Measurements from ENCODE around the gene MYLK4. TPM values are rescaled to one million over a fixed set of nuclear protein-coding genes. Genes with fewer than 3 reads are reported as not detected.

The MYLK4 gene
- total RNA-seq, 1 donor from 2014 or later = 0.49 TPM

GRCh38 chr6:2743280-2744208, 7.2 kb downstream of the MYLK4 start:
- no peak for DNase-seq
- Mint-ChIP-seq H3K36me3 (ENCODE audit: unreplicated experiment) (no peaks in the 10 kb centered on the region), H3K27me3 (ENCODE audit: unreplicated experiment) (peaks cover 5% of the 10 kb centered on the region), H3K4me3 (ENCODE audit: unreplicated experiment) (peak overlapping the region; percentile 14), H3K9me3 (ENCODE audit: unreplicated experiment) (no peaks in the 10 kb centered on the region), H3K27ac (ENCODE audit: unreplicated experiment) (no peak overlapping the region), H3K4me1 (ENCODE audit: low read depth, unreplicated experiment) (peaks cover 10% of the 10 kb centered on the region)
- no peak for TF ChIP-seq CTCF (IDR thresholded peaks at IDR 0.05; ENCODE audit: partially characterized antibody, unreplicated experiment)

DNA sequence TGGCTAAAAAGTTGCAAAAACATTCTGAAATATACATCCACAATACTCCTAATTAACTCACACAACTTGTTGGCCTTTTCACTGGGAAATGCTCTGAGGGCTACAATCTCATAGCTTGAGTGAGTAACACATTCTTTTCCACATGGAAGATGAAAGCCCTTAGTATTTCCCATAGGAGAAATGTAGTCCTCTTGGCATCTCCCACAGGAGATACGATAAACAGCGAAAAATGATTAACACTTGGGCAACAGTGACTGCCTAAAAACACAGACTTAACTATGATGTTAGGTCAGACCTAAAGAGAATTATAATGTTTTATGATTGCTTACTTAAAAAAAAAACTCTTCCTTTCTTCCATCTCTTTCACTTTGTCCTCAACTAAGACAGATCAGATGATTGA, 9.0 kb downstream of the MYLK4 start:
- H3K4me1 Mint-ChIP-seq (ENCODE audit: low read depth, unreplicated experiment) = peaks cover 10% of the 10 kb centered on the region
- H3K9me3 Mint-ChIP-seq (ENCODE audit: unreplicated experiment) = no peaks in the 10 kb centered on the region
- H3K4me3 Mint-ChIP-seq (ENCODE audit: unreplicated experiment) = no peak overlapping the region
- no peaks in the 10 kb centered on the region for H3K36me3 Mint-ChIP-seq (ENCODE audit: unreplicated experiment)
- no peak overlapping the region for H3K27ac Mint-ChIP-seq (ENCODE audit: unreplicated experiment)
- no peak for DNase-seq
- peaks cover 5% of the 10 kb centered on the region for H3K27me3 Mint-ChIP-seq (ENCODE audit: unreplicated experiment)
- no peak for TF ChIP-seq CTCF (IDR thresholded peaks at IDR 0.05; ENCODE audit: partially characterized antibody, unreplicated experiment)

- no peak overlapping the region for H3K4me3 Mint-ChIP-seq (ENCODE audit: unreplicated experiment)
- no peak overlapping the region for H3K27ac Mint-ChIP-seq (ENCODE audit: unreplicated experiment)
- no peak for DNase-seq
- H3K27me3 Mint-ChIP-seq (ENCODE audit: unreplicated experiment) = peaks cover 5% of the 10 kb centered on the region
- H3K36me3 Mint-ChIP-seq (ENCODE audit: unreplicated experiment) = no peaks in the 10 kb centered on the region
- H3K9me3 Mint-ChIP-seq (ENCODE audit: unreplicated experiment) = no peaks in the 10 kb centered on the region
- TF ChIP-seq CTCF (IDR thresholded peaks at IDR 0.05; ENCODE audit: partially characterized antibody, unreplicated experiment) = no peak
- peaks cover 10% of the 10 kb centered on the region for H3K4me1 Mint-ChIP-seq (ENCODE audit: low read depth, unreplicated experiment)
Measured at GRCh38 chr6:2740581-2740980, 10.1 kb downstream of the MYLK4 start.

DNA sequence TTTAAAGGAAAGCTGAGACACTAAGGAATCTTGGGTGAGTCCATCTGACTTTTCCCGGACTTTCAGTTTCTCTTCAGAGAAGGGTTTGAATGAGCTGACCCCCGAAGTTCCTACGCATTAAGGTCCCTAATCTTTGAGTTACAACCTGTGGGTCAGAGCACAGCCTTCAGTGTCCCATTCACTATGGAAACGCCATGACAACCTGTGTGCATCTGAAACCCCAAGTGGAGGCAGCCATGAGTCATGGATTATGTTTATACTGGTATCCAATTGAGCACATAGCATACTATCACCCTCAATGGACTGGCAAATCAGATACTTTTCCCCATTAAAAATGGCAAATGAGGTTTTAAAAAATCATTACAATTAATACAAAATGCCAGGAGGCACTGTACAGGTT, 11.4 kb downstream of the MYLK4 start:
- Mint-ChIP-seq H3K4me3 (ENCODE audit: unreplicated experiment) (no peak overlapping the region), H3K36me3 (ENCODE audit: unreplicated experiment) (no peaks in the 10 kb centered on the region), H3K9me3 (ENCODE audit: unreplicated experiment) (no peaks in the 10 kb centered on the region), H3K4me1 (ENCODE audit: low read depth, unreplicated experiment) (peaks cover 7% of the 10 kb centered on the region), H3K27me3 (ENCODE audit: unreplicated experiment) (peaks cover 5% of the 10 kb centered on the region), H3K27ac (ENCODE audit: unreplicated experiment) (no peak overlapping the region)
- no peak for TF ChIP-seq CTCF (IDR thresholded peaks at IDR 0.05; ENCODE audit: partially characterized antibody, unreplicated experiment)
- DNase-seq = no peak

GRCh38 chr6:2738373-2738979, 12.2 kb downstream of the MYLK4 start:
- H3K4me3 Mint-ChIP-seq (ENCODE audit: unreplicated experiment) = no peak overlapping the region
- H3K9me3 Mint-ChIP-seq (ENCODE audit: unreplicated experiment) = peaks cover 2% of the 10 kb centered on the region
- TF ChIP-seq CTCF (IDR thresholded peaks at IDR 0.05; ENCODE audit: partially characterized antibody, unreplicated experiment) = peak; percentile 37
- DNase-seq = peak; percentile 65
- peaks cover 7% of the 10 kb centered on the region for H3K4me1 Mint-ChIP-seq (ENCODE audit: low read depth, unreplicated experiment)
- H3K27ac Mint-ChIP-seq (ENCODE audit: unreplicated experiment) = no peak overlapping the region
- H3K27me3 Mint-ChIP-seq (ENCODE audit: unreplicated experiment) = peaks cover 4% of the 10 kb centered on the region
- H3K36me3 Mint-ChIP-seq (ENCODE audit: unreplicated experiment) = no peaks in the 10 kb centered on the region
